GM19372 (cell line): ENCODE measurements around the gene FITM2.
"Not testable (repeated sequence)": the region's sequence is repeated elsewhere in the genome, so short reads cannot be mapped to it uniquely, and the experiment has no call there.

Experiments used
- ATAC-seq: cut with Tn5 transposase; IDR thresholded peaks from one replicate; pipeline ENCODE4 v1.9.1; 2021; ENCODE audit warnings: mild to moderate bottlenecking, low read depth, moderate library complexity; ENCODE audit not compliant: unreplicated experiment

The FITM2 gene

GRCh38 chr20:44334709-44335108 lies 23.7 kb upstream of the FITM2 start:
- no peak for ATAC-seq

DNA sequence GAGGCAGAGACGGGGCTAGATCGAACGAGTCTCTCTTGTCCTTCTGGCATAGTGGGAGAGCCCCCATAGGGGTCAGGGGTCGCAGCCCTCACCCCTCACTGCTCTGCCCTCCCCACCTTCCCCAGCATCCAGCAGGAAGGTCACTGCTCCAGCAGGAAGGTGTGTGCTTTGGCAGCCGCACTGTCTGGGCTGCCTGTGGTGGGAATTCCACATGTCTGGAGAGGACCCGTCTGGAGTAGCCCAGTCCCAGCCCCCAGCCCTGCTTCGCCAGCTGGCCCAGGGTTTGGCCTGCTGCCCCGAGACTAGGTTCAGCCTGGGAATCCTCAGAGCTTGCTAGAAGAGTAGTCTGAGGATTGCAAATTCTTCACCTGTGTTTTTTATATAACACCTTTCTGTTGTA lies 23.3 kb upstream of the FITM2 start:
- ATAC-seq, result no peak

GRCh38 chr20:44331201-44331600 lies 20.2 kb upstream of the FITM2 start:
- ATAC-seq, result no peak

GRCh38 chr20:44328428-44328827 lies 17.4 kb upstream of the FITM2 start:
- no peak for ATAC-seq

- not testable (repeated sequence) for ATAC-seq
These were observed 16.7 kb upstream of the FITM2 start for GRCh38 chr20:44327748-44328147.

- no peak for ATAC-seq
These were observed 15.6 kb upstream of the FITM2 start for GRCh38 chr20:44326391-44327159.

DNA sequence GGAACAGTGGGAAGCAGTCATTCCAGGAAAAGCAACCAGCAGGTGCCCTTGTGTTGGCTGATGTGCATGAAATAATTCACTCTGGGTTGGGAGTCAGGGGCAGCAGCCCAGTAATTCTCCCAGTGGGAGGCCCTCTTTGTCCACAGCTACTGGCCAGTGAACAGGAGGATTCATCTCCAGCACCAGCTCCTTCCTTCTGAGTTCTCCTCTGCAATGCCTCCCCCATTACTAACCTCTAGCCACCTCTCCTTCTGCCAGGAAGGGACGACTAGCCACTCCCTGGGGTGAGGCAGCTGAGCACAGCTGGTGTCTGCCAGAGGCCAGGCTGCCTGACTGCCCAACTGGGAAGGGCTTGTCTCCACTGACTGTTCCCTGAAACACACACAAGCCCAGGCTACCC lies 13.3 kb upstream of the FITM2 start:
- ATAC-seq, result no peak

DNA sequence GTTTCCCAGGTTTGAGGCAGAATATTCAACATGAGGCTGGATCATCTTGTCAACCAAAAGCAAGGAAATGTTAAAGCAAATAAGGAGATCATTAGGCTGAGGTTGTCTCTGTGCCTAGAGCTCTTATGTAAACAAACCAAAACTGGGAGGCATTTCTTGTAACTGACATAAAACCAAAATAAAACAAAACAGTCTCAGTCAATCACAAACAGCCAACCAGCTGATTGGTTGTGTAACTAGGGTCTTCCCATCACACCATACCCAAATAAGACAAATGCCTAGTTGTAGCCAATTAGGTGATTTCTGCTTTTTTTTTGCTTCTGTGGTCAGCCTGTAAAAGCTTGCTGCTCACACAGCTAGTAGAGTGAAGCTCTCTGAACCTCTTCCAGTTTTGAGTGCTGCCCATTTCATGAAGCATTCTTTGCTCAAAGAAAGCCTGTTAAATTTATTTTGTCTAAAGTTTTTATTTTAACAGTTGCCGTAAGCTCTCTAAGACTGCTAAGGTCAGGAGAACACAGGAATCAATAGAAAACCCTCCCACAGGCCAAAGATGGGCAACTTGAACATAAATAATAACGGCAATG lies 8.9 kb upstream of the FITM2 start:
- no peak for ATAC-seq

DNA sequence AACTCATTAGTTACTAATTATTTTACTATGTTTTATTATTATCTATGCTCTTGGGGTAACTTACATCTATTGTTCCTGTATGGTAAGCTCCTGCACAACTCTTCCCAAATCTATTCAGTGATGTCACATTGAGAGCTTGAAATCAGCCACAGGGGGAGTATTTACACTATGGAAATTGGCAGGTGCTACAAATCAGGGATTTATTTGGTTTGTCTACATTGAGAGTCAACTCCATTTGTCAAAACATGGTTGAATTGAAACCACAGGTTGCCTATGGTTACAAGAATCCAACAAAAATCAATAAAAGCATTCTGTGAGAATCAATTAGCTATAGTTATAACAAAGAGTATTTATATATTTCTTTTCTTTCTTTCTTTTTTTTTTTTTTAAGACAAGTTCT lies 3.9 kb upstream of the FITM2 start:
- no peak for ATAC-seq

DNA sequence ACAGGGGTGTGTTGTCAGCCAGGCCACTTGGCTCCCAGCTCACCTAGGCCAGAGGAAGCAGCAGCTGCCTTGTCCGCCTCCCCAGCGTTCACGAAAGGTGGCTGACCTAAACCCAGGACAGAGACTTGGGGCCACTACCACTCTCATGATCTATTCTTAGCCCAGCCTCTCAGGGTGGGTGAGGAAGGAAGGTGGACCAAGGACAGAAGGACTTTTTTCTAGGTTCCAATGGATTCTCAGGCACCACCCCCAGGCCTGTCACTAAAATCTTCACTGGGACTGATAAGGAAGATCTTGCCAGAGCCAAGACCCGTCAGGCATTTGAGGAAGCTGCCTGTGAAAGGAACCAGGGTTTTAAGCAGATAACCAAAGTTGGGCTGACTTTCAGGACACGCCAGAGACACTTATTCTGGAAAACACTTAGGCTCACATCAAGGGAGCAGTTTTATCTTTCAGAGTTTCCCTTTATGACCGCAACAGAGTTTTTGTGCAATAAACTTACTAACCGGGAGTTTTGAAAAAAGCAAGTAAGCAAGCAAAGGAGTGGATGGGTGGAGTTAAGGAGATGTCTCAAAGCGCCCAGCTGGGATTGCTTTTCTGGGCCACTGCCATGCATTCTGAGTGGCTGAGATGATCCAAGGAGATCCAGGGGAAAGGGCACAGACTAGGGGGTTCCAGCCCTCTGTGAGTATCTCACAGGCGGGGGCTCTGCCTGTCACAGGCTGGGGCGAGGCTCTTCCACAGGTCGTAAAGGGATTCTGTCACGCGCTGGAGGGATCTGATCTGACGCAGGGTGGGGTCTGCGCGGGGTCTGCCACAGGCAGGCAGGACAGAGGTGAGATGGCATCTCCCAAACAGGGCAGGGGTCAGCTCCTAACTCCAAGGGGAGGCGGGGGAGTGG lies 989 bp downstream of the FITM2 start:
- ATAC-seq, result no peak

DNA sequence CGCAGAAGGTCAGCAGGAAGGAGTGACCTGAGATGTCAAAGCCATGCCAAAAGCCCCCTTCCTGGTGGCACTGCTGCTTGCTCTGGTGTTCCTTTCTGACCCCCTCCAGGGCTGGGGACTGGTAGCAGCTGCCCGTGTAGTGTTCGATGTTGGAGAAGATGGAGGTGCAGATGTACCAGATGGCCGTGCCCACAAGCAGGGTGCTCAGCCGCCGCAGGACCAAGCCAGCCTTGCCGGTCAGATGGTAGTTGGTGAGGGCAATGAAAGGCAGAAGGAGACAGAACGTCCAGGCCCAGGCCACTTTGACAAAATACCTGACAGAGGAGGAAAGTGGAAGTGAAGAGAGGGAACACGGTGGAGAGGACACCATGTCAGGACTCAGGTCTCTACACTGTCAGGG lies 4.1 kb downstream of the FITM2 start:
- ATAC-seq, result no peak

DNA sequence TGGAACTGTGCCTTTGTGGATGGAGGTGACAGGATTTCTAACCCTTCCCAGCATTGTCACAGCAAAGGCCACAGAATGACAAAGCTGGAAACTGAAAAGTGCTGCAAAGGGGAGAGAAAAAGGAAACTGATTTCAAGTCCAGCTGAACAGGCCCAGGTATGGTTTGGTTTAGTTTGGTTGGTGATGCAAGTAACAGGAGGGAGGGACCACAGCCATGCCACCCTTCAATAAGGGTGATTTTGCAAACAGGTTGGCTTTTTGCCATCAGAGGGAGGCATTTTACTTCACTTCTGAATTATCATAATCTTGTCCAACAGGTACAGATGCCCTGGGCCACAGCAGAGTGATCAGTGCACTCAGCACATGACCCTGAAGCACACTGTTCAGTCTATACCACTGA lies 6.6 kb downstream of the FITM2 start:
- no peak for ATAC-seq

GRCh38 chr20:44302736-44303135 lies 8.3 kb downstream of the FITM2 start:
- no peak for ATAC-seq

DNA sequence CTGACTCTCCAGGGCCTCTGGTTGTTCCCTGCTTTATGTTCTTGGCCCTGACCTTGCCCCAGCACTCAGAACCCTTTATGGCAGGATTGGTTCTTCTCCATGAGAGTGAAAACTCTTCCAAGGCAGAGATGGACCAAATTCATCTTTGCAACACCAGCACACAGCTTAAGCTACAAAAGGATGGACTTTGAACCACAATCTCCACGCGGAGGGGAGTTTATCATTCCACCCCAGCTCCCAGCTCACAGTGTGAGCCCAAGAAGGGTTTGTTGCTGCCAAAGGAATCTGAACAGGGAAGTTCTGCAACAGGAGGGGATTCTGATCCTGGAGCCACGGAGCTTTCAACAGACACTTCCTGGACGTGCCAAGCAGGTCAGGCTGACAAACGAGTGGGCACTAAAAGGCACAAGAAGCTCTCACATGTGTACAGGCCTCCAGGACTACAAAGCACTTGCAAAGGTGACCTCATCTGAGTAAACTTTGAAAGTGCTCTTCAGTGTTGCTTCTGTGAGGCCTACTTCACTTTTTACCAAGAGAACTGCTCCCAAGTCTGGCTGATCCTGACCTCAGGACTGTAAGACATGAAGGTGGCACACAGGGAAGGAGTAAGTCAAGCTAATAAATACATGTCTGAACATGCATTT lies 8.9 kb downstream of the FITM2 start:
- no peak for ATAC-seq

DNA sequence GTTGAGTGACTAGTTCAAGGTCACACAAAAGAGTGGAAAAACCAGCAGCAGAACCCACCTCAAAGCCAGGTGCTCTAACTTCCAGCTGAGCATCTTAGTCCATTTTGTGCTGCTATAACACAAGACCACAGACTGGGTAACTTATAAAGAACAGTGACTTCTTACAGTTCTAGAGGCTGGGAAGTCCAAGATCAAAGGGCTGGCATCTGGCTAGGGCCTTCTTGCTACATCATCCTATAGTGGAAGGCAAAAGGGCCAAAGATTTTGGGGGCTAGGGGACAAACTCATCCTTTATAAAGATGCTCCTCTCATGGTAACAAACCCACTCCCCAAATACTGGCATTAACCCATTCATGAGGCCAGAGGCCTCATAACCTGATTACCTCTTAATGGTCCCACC lies 9.7 kb downstream of the FITM2 start:
- no peak for ATAC-seq

- ATAC-seq, result not testable (repeated sequence)
These were observed 11.9 kb downstream of the FITM2 start for GRCh38 chr20:44299011-44299535.

- no peak for ATAC-seq
These were observed 13.3 kb downstream of the FITM2 start for GRCh38 chr20:44297721-44298120.

DNA sequence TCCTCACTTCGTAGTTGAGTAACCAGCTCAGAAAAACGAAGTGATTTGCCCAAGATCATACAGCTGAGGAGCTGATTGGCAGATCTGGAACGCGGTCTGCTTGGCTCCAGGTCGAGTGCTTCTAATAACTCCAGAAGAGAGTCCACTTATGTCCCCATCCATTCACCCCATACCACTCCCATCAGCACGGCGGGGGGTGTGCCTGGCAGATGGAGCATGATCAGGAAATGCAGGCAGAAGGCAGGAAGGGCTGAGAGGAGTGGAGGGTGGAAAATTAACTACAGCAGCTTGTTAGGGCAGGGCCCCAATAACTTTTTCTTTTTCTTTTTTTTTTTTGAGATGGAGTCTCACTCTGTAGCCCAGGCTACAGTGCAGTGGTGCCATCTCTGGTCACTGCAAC lies 15.0 kb downstream of the FITM2 start:
- ATAC-seq, result no peak

DNA sequence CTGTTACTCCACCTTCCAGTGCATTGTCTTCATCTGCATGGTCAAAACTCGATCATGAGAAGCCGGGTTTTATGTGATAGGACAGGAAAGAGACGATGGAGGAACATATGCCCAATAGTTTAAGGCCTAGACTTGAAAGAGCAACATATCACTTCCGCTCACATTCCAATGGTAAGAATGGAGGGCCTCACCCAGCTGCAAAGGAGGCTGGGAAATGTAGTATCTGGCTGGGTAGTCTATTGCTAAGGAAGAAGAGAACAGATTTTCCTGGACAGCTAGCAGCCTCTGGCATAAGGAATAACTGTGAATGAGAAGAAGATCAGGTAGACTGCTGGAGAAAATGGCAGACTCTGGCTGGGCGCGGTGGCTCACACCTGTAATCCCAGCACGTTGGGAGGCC lies 19.2 kb downstream of the FITM2 start:
- no peak for ATAC-seq

DNA sequence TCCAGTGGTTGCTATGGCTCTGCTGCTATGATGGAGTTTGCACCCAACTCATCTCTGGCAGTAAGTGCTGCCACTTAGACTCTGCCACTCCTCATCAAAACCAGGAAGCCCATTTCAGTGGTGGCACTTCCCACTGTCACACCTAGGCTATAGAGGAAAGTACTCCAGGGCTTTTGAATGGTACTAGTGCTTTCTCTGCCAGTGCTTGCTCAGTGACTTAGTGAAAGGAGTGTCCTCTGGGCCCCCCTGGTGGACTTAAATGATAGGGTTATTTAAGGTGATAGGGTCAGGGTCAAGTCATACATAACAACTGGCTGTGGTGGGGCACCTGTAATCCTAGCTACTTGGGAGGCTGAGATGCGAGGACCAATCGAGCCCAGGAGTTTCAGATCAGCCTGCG lies 22.8 kb downstream of the FITM2 start:
- no peak for ATAC-seq
